GM12878 (cell line): Measurements from ENCODE around the gene CUL1. TPM values are rescaled to one million over a fixed set of nuclear protein-coding genes. Genes with fewer than 3 reads are reported as not detected.
A peak's percentile ranks its signal among the peaks of the same experiment; 100 is the strongest.

ENCODE experiments used
- ATAC-seq: fragments of 200-7000 bp; cut with Tn5 transposase; 3 replicates; pipeline ENCODE4 v1.9.1; 2020; ENCODE audit warnings: mild to moderate bottlenecking, moderate library complexity
- BruUV-seq: library from RNA; stranded (reverse); fragments of 400-500 nt; replicated peaks from 2 replicates; lab custom pipeline; 2021; lab: Mats Ljungman, UMichigan
- CTCF ChIA-PET: fragments of 300-600 bp; sonication (Branson Sonifier 250); formaldehyde crosslinking; extraction: SDS; loops from one replicate; lab custom pipeline; 2021; ENCODE audit warnings: inconsistent platforms; lab: Yijun Ruan, JAX
- POLR2A ChIA-PET: fragments of 350-600 bp; formaldehyde crosslinking; extraction: SDS; loops from one replicate; lab custom pipeline; 2021; ENCODE audit warnings: inconsistent platforms; lab: Charles Lee
- RAD21 ChIA-PET: fragments of 300-600 bp; sonication (Branson Sonifier 250); formaldehyde crosslinking; loops from one replicate; lab custom pipeline; 2023; ENCODE audit warnings: antibody characterized with exemption; ENCODE audit not compliant: unreplicated experiment; lab: Charles Lee
- SMC1A ChIA-PET: fragments of 300-600 bp; sonication (Branson Sonifier 250); formaldehyde crosslinking; loops from one replicate; lab custom pipeline; 2023; ENCODE audit not compliant: unreplicated experiment, uncharacterized antibody; lab: Charles Lee
- DNase-seq: peaks from one replicate; pipeline ENCODE4 v3.0.0-alpha.2; 2011; ENCODE audit warnings: low read depth, low spot score
- FAIRE-seq: peaks from 3 replicates; lab custom pipeline; 2011; peaks lifted over from hg19 to GRCh38; lab: Jason Lieb, UNC
- H2AFZ ChIP-seq: 2 replicates; pipeline ENCODE4 v1.6.0; 2011; ENCODE audit warnings: low read depth, low read length, control low read depth; ENCODE audit not compliant: control insufficient read depth
- H3K27ac ChIP-seq: 2 replicates; pipeline ENCODE4 v1.5.1; 2011; ENCODE audit warnings: control low read depth; ENCODE audit not compliant: control insufficient read depth, insufficient read depth
- H3K27me3 ChIP-seq, 2 experiments: replicated peaks in 1 of 2; 2 replicates each; pipeline versions ENCODE4 v1.6.0 to v1.6.1; 2011; ENCODE audit warnings: low read length in 1 of 2; ENCODE audit not compliant: control insufficient read depth in 2 of 2, insufficient read depth in 2 of 2
- H3K36me3 ChIP-seq, 2 experiments: 2 replicates each; pipeline ENCODE4 v1.5.1; 2011; ENCODE audit warnings: low read length in 1 of 2; ENCODE audit not compliant: control insufficient read depth in 2 of 2, insufficient read depth in 2 of 2
- H3K4me1 ChIP-seq: 2 replicates; pipeline ENCODE4 v1.6.1; 2011; ENCODE audit warnings: mild to moderate bottlenecking, low read length, moderate library complexity, mixed read lengths; ENCODE audit not compliant: control insufficient read depth, insufficient read depth
- H3K4me2 ChIP-seq: 2 replicates; pipeline ENCODE4 v1.6.0; 2011; ENCODE audit warnings: control low read depth; ENCODE audit not compliant: control insufficient read depth, insufficient read depth
- H3K4me3 ChIP-seq: fragments of 200-600 bp; sonication (generic); 2 replicates; pipeline ENCODE4 v1.5.1; 2016
- H3K79me2 ChIP-seq: 2 replicates; pipeline ENCODE4 v1.6.0; 2011; ENCODE audit warnings: low read length; ENCODE audit not compliant: control insufficient read depth, insufficient read depth
- H3K9ac ChIP-seq: 2 replicates; pipeline ENCODE4 v1.8.0; 2011; ENCODE audit warnings: low read length, control low read depth, mixed read lengths; ENCODE audit not compliant: control insufficient read depth, insufficient read depth
- H3K9me3 ChIP-seq: replicated peaks from 3 replicates; pipeline ENCODE4 v1.5.1; 2011; ENCODE audit warnings: mild to moderate bottlenecking, low read length; ENCODE audit not compliant: control insufficient read depth, insufficient read depth
- H4K20me1 ChIP-seq: 2 replicates; pipeline ENCODE4 v1.6.0; 2011; ENCODE audit not compliant: control insufficient read depth, insufficient read depth
- ETV6 ChIP-seq, 2 experiments: fragments of 450-650 bp in 1 of 2; IDR thresholded peaks in 1 of 2; conservative IDR thresholded peaks in 1 of 2; 2 replicates each; pipeline ENCODE4 v1.6.1; 2014; ENCODE audit warnings: antibody characterized with exemption in 1 of 2, borderline replicate concordance in 1 of 2, low read depth in 1 of 2, mild to moderate bottlenecking in 1 of 2, moderate library complexity in 1 of 2
- KAT2A ChIP-seq: conservative IDR thresholded peaks from 2 replicates; pipeline ENCODE4 v1.6.1; 2011; ENCODE audit warnings: low read depth, low read length; ENCODE audit not compliant: control insufficient read depth
- KDM1A ChIP-seq: fragments of 200-600 bp; sonication (generic); IDR thresholded peaks from 2 replicates; pipeline ENCODE4 v1.6.1; 2016; ENCODE audit warnings: borderline replicate concordance
- NBN ChIP-seq: fragments of 450-650 bp; IDR thresholded peaks from 2 replicates; pipeline ENCODE4 v1.6.1; 2016
- RELB ChIP-seq: fragments of 450-650 bp; IDR thresholded peaks from 2 replicates; pipeline ENCODE4 v1.6.1; 2017; ENCODE audit warnings: low read depth, mild to moderate bottlenecking, moderate library complexity
- RUNX3 ChIP-seq: IDR thresholded peaks from 2 replicates; pipeline ENCODE4 v1.6.1; 2012; ENCODE audit warnings: low read length, inconsistent platforms
- SMAD5 ChIP-seq: IDR thresholded peaks from 2 replicates; pipeline ENCODE4 v1.6.1; 2016; ENCODE audit warnings: antibody characterized with exemption, low read depth
- STAT3 ChIP-seq: IDR thresholded peaks from 2 replicates; pipeline ENCODE4 v1.6.1; 2011; ENCODE audit warnings: low read depth, low read length, improper control_type of control experiment
- TARDBP ChIP-seq: IDR thresholded peaks from 2 replicates; pipeline ENCODE4 v1.6.1; 2016; ENCODE audit warnings: borderline replicate concordance
- ZBTB4 ChIP-seq: fragments of 450-650 bp; formaldehyde crosslinking; IDR thresholded peaks from 2 replicates; pipeline ENCODE4 v1.4.0; 2022; ENCODE audit warnings: mild to moderate bottlenecking, moderate library complexity
- ZSCAN29 ChIP-seq: fragments of 450-650 bp; IDR thresholded peaks from 2 replicates; pipeline ENCODE4 v1.6.1; 2017; ENCODE audit warnings: mild to moderate bottlenecking, moderate library complexity
- WGBS: methylation state at CpG from one replicate; pipeline ENCODE4 v1.1.6; 2016; ENCODE audit warnings: low lambda C conversion rate; ENCODE audit not compliant: insufficient replicate concordance, insufficient coverage; ENCODE audit errors: missing lambda C conversion rate; 5-methylcytosine and 5-hydroxymethylcytosine counted together
- in situ Hi-C: fragments of 300-500 bp; cut with MboI; formaldehyde crosslinking; loops from 9 replicates; pipeline ENCODE4 v1.14.3; 2018; ENCODE audit warnings: mixed read lengths
- intact Hi-C: fragments of 100-400 bp; cut with micrococcal nuclease; formaldehyde crosslinking; loops from one replicate; pipeline ENCODE4 v1.14.2; 2022; ENCODE audit not compliant: unreplicated experiment
- polyA plus RNA-seq, 11 experiments: library from polyadenylated mRNA; depleted of rRNA in 4 of 11; unstranded in 6 of 11; stranded (reverse) in 5 of 11; fragments of >200 nt; fragmentation: Nextera tagmentation in 4 of 11; fragmentation: Illumina TruSeq in 1 of 11; extraction: Ambion mirVana in 4 of 11; extraction: Trizol in 1 of 11; gene quantifications; 1 replicate in 1 of 11; 2 replicates in 10 of 11; pipeline versions ENCODE4 v1.2.1 to v1.2.3, GENCODE V29; 2011 to 2016; ENCODE audit warnings: inconsistent platforms in 2 of 11, missing spikeins in 2 of 11, low read depth in 1 of 11
- total RNA-seq, 4 experiments: library from RNA; depleted of rRNA in 3 of 4; stranded (reverse); fragments of >200 nt in 3 of 4; fragmentation: Illumina TruSeq in 1 of 4; extraction: Trizol in 1 of 4; gene quantifications; 2 replicates each; pipeline versions ENCODE4 v1.2.1 to v1.2.3, GENCODE V29; 2013 to 2021

CUL1 gene
- total and polyA plus RNA-seq, 10 of the 15 experiments (the other 5 are each of a cell fraction or from before 2014, with no cell fraction given) = 13.3 to 63.9 (median 45.9) TPM

- FAIRE-seq (no peak), ATAC-seq (no peak; the same call in 2 of the 3 replicates), DNase-seq (peak; percentile 11)
- SMC1A ChIA-PET = interaction anchor here (0.6 to 1.3 kb wide), 2 partner anchors 11 to 19 kb away, joined by 3 read pairs; no protein-coding TSS in a partner anchor
- no peak overlapping the region for H2AFZ ChIP-seq
- intact Hi-C loops (no loop called here), in situ Hi-C loops (no loop called here)
- H3K4me2 ChIP-seq = no peak overlapping the region
- POLR2A ChIA-PET = no interaction called here
- RAD21 ChIA-PET = no interaction called here
- 19% methylated on average over 10 of the region's 10 CpGs for WGBS
- no peaks in the 10 kb centered on the region for H3K4me1 ChIP-seq
- TF ChIP-seq NBN = no peak
- peak; percentile 56 for TF ChIP-seq RUNX3
- TF ChIP-seq ZSCAN29 = no peak
- no peak for TF ChIP-seq RELB
- CTCF ChIA-PET = interaction anchor here (0.7 to 2.3 kb wide), 4 partner anchors 20 to 198 kb away, joined by 3 to 9 read pairs (median 6); no protein-coding TSS in a partner anchor
- H3K9ac ChIP-seq = no peak overlapping the region
- no peaks in the 10 kb centered on the region for H3K27me3 ChIP-seq
- no peak overlapping the region for H3K27ac ChIP-seq
- H3K36me3 ChIP-seq = peaks cover 6 to 27% of the 10 kb centered on the region in 2 experiments
- no peaks in the 10 kb centered on the region for H4K20me1 ChIP-seq
- H3K79me2 ChIP-seq = no peaks in the 10 kb centered on the region
- H3K9me3 ChIP-seq = no peaks in the 10 kb centered on the region
- no peak overlapping the region for H3K4me3 ChIP-seq
- BruUV-seq = no TSS peak
Observed at GRCh38 chr7:148773334-148773733, 74.6 kb downstream of the CUL1 start.

- intact Hi-C loops = no loop called here
- BruUV-seq = no TSS peak
- H2AFZ ChIP-seq = no peak overlapping the region
- H3K9me3 ChIP-seq = no peaks in the 10 kb centered on the region
- no peaks in the 10 kb centered on the region for H4K20me1 ChIP-seq
- CTCF ChIA-PET = interaction anchor here (0.6 to 2.3 kb wide), 5 partner anchors 18 to 347 kb away, joined by 3 to 9 read pairs (median 5); no protein-coding TSS in a partner anchor
- H3K27ac ChIP-seq = no peak overlapping the region
- H3K4me3 ChIP-seq = no peak overlapping the region
- in situ Hi-C loops = no loop called here
- H3K9ac ChIP-seq = no peak overlapping the region
- no peak for TF ChIP-seq ETV6 (conservative IDR thresholded peaks at IDR 0.05 in 1 of 2, IDR thresholded peaks at IDR 0.05 in 1 of 2; ENCODE audit: borderline replicate concordance in 1 of 2, low read depth in 1 of 2)
- no peak for TF ChIP-seq STAT3
- no peak for TF ChIP-seq KDM1A
- no peak for TF ChIP-seq TARDBP
- no peak for TF ChIP-seq SMAD5
- TF ChIP-seq KAT2A = no peak
- no peak for TF ChIP-seq ZBTB4 (CRISPR knock-in tag)
- H3K4me1 ChIP-seq = no peaks in the 10 kb centered on the region
- SMC1A ChIA-PET = interaction anchor here (1.0 to 1.4 kb wide), 5 partner anchors 10 to 188 kb away, joined by 3 to 5 read pairs (median 3); no protein-coding TSS in a partner anchor
- DNase-seq = no peak
- H3K4me2 ChIP-seq = no peak overlapping the region
- no peaks in the 10 kb centered on the region for H3K79me2 ChIP-seq
- RAD21 ChIA-PET = interaction anchor here (1.4 kb wide), 1 partner anchor 188 kb away, joined by 3 read pairs; no protein-coding TSS in a partner anchor
- POLR2A ChIA-PET = no interaction called here
- no peak for ATAC-seq
- FAIRE-seq = no peak
- WGBS = 100% methylated on average over 1 of the region's 1 CpG
- H3K27me3 ChIP-seq = no peaks in the 10 kb centered on the region
- peaks cover 6 to 23% of the 10 kb centered on the region in 2 experiments for H3K36me3 ChIP-seq
Observed at GRCh38 chr7:148774471-148774870, 75.8 kb downstream of the CUL1 start.
